ENCODE measurements around the gene HHAT.

The HHAT gene

DNA sequence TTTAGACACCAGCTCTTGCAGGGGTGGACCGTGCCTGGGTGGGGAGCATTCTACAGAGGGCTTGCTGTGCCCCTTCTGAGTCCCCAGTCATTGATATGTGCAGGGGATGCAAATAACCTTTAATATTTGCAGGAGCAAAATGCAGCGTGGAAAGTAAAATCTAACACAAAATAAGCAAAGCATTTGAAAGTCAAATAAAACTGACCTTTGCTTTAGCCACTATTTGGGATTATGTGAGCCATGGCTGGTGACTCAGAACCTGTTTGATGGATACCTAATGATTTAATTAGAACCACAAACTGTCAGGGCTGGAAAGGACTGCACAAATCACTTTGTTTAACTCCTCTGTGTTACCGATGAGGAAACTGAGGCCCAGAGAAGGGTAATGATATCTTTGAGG is 377.5 kb downstream of the HHAT start:
- TF ChIP-seq, protein P1, sequence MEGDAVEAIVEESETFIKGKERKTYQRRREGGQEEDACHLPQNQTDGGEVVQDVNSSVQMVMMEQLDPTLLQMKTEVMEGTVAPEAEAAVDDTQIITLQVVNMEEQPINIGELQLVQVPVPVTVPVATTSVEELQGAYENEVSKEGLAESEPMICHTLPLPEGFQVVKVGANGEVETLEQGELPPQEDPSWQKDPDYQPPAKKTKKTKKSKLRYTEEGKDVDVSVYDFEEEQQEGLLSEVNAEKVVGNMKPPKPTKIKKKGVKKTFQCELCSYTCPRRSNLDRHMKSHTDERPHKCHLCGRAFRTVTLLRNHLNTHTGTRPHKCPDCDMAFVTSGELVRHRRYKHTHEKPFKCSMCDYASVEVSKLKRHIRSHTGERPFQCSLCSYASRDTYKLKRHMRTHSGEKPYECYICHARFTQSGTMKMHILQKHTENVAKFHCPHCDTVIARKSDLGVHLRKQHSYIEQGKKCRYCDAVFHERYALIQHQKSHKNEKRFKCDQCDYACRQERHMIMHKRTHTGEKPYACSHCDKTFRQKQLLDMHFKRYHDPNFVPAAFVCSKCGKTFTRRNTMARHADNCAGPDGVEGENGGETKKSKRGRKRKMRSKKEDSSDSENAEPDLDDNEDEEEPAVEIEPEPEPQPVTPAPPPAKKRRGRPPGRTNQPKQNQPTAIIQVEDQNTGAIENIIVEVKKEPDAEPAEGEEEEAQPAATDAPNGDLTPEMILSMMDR (IDR thresholded peaks at IDR 0.05; ENCODE audit: low read depth, low read length), result no peak
- no peak for DNase-seq (ENCODE audit: extremely low read depth, low read depth)

DNA sequence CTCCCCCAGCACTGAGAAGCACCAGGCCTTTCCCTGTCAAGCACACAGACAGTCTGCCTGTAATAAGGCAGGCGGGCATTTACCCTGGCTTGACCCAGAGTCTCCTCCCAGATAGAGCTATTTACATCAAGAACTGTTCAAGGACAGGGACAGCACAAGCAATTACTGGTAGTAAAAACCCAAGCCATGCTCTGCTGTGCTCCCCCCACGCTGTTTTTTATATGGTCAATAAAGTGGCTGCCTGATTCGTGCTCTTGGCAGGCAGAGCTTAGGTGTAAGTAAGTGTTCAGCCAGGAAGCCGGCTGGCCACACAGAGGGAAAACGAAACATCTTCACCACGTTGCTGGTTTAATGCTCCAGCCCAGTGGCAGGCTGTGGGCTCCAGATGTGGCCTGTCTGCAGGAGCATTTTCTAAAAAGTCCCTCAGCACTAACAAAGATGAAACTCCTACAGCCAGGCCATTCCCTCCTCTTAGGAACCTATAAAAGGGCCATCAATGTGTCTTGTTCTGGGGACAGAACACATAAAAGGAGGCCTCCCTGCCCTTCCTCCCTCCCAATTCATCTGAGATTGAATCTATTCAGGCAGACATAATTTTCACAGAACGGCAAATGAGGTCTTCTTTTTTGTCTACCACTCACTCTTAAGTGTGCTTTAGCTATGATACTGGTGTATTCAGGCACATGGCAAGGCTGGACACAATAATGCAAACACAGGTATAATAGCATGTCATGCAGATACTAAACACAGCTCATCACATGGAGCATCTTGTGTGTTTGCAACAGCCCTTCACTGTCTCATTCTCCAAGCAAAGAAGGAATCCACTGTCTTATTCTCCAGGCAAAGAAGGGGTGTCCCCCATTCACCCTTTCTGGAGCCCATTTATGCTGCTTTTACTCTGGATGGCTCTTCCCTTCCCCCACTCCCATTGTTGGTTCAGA is 378.9 kb downstream of the HHAT start:
- TF ChIP-seq, protein P1 (IDR thresholded peaks at IDR 0.05; ENCODE audit: low read depth, low read length), result no peak
- no peak for DNase-seq (ENCODE audit: extremely low read depth, low read depth)

DNA sequence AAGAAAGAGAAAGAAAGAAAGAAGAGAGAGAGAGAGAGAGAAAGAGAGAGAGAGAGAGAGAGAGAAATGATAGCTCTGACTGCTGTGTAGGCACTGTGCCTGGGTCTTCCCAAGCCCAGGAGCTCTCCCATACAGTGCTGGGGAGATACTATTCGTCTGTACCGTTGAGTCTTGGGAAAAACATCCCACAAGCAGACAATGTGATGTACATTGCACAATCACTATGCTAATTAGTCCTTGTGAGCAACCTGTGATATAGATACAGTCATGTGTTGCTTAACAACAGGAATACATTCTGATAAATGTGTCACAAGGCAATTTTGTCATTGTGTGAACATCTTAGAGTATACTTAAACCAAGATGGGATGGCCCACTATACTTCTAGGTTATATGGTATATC is 381.0 kb downstream of the HHAT start:
- DNase-seq (ENCODE audit: extremely low read depth, low read depth), result no peak

DNA sequence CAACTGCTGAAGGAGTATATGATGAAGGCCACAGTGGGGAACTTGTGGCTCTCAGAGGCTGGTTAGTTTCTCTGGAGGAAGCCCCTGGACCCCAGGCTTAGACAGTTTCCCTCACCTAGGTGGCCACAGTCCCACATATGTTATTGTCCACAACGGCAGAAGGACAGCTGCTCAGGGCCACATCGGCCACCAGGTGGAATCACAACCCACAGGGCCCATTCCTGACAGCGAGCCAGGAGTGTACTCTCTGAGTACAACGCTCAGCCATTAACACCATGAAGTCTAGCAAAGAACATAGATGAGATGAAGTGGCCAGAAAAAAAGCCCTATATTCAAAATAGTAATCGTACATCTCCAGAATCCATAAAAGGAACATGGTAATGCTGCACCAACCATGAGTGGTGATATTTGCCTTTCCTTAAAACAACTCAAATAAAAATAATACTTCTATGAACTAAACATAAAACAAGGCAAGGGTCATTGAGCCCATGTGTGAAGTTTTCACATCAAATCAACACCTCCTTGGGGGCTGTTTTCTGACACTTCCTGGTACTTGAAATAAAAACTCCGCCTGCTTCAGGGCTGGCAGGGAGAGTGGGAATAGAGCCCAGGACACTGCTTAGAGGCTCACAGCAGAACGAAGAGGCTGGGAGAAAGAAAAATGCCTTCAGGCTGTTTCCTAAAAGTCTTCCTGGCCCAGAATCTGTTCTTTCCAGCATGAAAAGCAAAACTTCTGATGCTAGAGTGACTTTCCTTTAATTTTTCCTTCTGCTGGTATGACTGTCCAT is 383.3 kb downstream of the HHAT start:
- TF ChIP-seq, protein P1 (IDR thresholded peaks at IDR 0.05; ENCODE audit: low read depth, low read length), result no peak
- no peak for DNase-seq (ENCODE audit: extremely low read depth, low read depth)

More for the DNA sequence above, 381.0 kb downstream of the HHAT start:
- TF ChIP-seq, protein P1 (IDR thresholded peaks at IDR 0.05; ENCODE audit: low read depth, low read length), result no peak

DNA sequence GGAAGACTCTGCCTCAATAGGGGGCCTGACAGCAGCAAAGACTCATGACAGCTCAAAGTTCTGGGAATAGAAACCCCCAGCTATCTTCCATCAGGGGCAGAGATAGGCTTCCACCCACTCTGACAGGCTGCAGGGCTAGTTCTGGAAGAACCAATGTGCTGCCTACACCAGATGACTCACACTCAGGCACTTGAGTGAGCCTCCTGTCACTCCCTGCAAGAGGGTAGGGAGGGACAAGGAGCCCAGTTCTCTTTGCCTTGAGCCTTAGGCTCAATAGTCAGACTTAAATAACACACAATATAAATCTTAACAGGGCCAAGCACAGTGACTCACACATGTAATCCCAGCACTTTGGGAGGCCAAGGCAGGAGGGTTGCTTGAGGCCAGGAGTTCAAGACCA is 386.4 kb downstream of the HHAT start:
- TF ChIP-seq, protein P1 (IDR thresholded peaks at IDR 0.05; ENCODE audit: low read depth, low read length), result no peak
- no peak for DNase-seq (ENCODE audit: extremely low read depth, low read depth)

DNA sequence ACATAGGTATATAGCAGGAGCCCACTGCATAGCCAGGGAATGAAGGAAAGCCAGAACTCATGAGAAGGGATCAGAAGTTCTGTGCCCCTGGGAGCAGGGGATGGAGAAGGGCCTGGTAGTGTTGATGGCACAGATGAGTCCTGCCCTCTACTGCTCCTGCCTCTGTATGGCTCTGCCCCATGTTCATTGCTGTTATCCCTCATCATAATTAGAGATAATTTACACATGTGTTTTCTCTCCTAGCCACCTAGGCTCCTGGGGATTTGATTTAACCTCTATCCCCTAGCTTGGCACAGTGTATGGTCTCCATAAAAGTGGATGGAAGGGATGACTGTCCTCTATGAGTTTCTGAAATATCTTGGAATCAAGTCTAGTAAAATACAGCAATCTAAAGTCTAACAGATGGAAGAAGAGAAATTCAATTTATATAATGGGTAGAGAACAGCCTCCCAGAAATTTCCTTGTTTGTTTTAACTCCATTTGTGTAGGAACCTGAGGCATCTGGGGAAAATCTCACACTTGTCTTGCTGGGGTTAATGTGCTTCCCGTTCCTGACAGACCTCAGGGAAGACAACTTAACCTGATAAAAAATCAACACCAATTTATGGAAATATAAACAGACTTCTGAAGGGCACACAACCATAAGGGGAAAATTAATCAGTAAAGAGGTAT is 393.8 kb downstream of the HHAT start:
- no peak for DNase-seq (ENCODE audit: extremely low read depth, low read depth)
- TF ChIP-seq, protein P1 (IDR thresholded peaks at IDR 0.05; ENCODE audit: low read depth, low read length), result no peak

Measured in AG09319 (cell line).